Measurements from ENCODE around the gene NUB1.

GRCh38 chr7:151405056-151405455 lies 63.4 kb downstream of the NUB1 start:
- TF ChIP-seq, protein P1, sequence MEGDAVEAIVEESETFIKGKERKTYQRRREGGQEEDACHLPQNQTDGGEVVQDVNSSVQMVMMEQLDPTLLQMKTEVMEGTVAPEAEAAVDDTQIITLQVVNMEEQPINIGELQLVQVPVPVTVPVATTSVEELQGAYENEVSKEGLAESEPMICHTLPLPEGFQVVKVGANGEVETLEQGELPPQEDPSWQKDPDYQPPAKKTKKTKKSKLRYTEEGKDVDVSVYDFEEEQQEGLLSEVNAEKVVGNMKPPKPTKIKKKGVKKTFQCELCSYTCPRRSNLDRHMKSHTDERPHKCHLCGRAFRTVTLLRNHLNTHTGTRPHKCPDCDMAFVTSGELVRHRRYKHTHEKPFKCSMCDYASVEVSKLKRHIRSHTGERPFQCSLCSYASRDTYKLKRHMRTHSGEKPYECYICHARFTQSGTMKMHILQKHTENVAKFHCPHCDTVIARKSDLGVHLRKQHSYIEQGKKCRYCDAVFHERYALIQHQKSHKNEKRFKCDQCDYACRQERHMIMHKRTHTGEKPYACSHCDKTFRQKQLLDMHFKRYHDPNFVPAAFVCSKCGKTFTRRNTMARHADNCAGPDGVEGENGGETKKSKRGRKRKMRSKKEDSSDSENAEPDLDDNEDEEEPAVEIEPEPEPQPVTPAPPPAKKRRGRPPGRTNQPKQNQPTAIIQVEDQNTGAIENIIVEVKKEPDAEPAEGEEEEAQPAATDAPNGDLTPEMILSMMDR (IDR thresholded peaks at IDR 0.05), result no peak
- no peak for TF ChIP-seq POLR2A (IDR thresholded peaks at IDR 0.05)
